ENCODE results near the gene WDFY2. TPM values are rescaled to one million over a fixed set of nuclear protein-coding genes. Genes with fewer than 3 reads are reported as not detected.
A peak's percentile ranks its signal among the peaks of the same experiment; 100 is the strongest.

The WDFY2 gene
- total RNA-seq, 1 experiment from 2014 or later, result 45.5 TPM

DNA sequence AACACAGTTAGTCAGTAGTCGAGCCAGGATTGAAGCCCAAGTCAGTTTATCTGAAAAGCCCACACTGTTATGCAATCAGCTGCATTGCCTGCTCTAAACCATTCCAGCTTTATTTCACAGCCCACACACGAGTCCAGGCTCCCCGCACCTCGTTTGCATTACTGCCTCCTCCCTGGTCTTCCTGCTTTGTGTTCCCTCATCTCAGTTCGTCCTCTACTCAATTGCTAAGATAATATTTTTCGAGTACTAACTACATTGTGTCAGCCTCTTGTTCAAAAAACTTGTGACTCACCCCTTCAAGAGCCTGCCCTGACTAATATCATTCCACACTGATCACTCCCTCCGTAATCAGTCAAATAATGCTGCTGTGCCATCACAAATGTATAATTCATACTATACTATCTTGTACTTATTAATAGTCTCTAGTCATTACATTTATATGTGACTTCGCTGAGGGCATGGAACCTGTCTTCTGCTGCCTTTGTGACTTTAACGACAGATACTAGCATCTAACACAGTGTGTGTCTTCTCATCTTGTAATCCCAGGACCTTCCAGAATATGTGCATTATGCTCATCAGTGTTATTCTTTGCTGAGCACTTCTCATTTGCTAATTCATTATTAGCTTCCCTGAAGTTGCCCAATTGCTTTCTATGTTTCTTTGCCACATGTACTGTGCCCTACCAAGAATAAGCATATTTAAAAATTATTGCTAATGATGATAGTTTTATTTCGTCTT lies 26.2 kb upstream of the WDFY2 start:
- Histone ChIP-seq H3K36me3 (ENCODE audit: insufficient read depth, low read length, poor library complexity, severe bottlenecking) (no peaks in the 10 kb centered on the region), H3K9me3 (ENCODE audit: low read depth, low read length, poor library complexity, severe bottlenecking) (no peaks in the 10 kb centered on the region), H3K27me3 (replicated peaks; ENCODE audit: insufficient read depth, low read depth, low read length, poor library complexity) (no peaks in the 10 kb centered on the region), H3K4me3 (ENCODE audit: low read depth, low read length, poor library complexity, severe bottlenecking) (no peak overlapping the region), H3K4me1 (ENCODE audit: insufficient read depth, low read length, poor library complexity, severe bottlenecking) (peaks cover 7% of the 10 kb centered on the region), H3K27ac (ENCODE audit: low read depth, low read length, poor library complexity, severe bottlenecking) (no peak overlapping the region)
- no peak for TF ChIP-seq CTCF (conservative IDR thresholded peaks at IDR 0.05; ENCODE audit: low read depth, low read length)
- no peak for TF ChIP-seq EZH2 (IDR thresholded peaks at IDR 0.05; ENCODE audit: borderline replicate concordance, low read depth, low read length, poor library complexity, severe bottlenecking)
- no TSS peak for BruUV-seq (replicated peaks)
- CTCF ChIA-PET, result no interaction called here
- POLR2A ChIA-PET (ENCODE audit: low non-redundant PET), result no interaction called here
- intact Hi-C loops (cut with micrococcal nuclease; ENCODE audit: unreplicated experiment), result no loop called here
- DNase-seq (ENCODE audit: low spot score), result peak; percentile 37

GRCh38 chr13:51559946-51560735 lies 24.1 kb upstream of the WDFY2 start:
- no peak for TF ChIP-seq EZH2 (IDR thresholded peaks at IDR 0.05; ENCODE audit: borderline replicate concordance, low read depth, low read length, poor library complexity, severe bottlenecking)
- TF ChIP-seq CTCF (conservative IDR thresholded peaks at IDR 0.05; ENCODE audit: low read depth, low read length), result no peak
- BruUV-seq (replicated peaks), result no TSS peak
- CTCF ChIA-PET, result no interaction called here
- DNase-seq (ENCODE audit: low spot score), result no peak
- POLR2A ChIA-PET (ENCODE audit: low non-redundant PET), result no interaction called here
- Histone ChIP-seq H3K27me3 (replicated peaks; ENCODE audit: insufficient read depth, low read depth, low read length, poor library complexity) (no peaks in the 10 kb centered on the region), H3K4me1 (ENCODE audit: insufficient read depth, low read length, poor library complexity, severe bottlenecking) (peaks cover 7% of the 10 kb centered on the region), H3K9me3 (ENCODE audit: low read depth, low read length, poor library complexity, severe bottlenecking) (no peaks in the 10 kb centered on the region), H3K4me3 (ENCODE audit: low read depth, low read length, poor library complexity, severe bottlenecking) (no peak overlapping the region), H3K27ac (ENCODE audit: low read depth, low read length, poor library complexity, severe bottlenecking) (no peak overlapping the region), H3K36me3 (ENCODE audit: insufficient read depth, low read length, poor library complexity, severe bottlenecking) (no peaks in the 10 kb centered on the region)
- intact Hi-C loops (cut with micrococcal nuclease; ENCODE audit: unreplicated experiment), result no loop called here

- Histone ChIP-seq H3K9me3 (ENCODE audit: low read depth, low read length, poor library complexity, severe bottlenecking) (no peaks in the 10 kb centered on the region), H3K27ac (ENCODE audit: low read depth, low read length, poor library complexity, severe bottlenecking) (no peak overlapping the region), H3K36me3 (ENCODE audit: insufficient read depth, low read length, poor library complexity, severe bottlenecking) (no peaks in the 10 kb centered on the region), H3K27me3 (replicated peaks; ENCODE audit: insufficient read depth, low read depth, low read length, poor library complexity) (no peaks in the 10 kb centered on the region), H3K4me1 (ENCODE audit: insufficient read depth, low read length, poor library complexity, severe bottlenecking) (peaks cover 7% of the 10 kb centered on the region), H3K4me3 (ENCODE audit: low read depth, low read length, poor library complexity, severe bottlenecking) (no peak overlapping the region)
- TF ChIP-seq EZH2 (IDR thresholded peaks at IDR 0.05; ENCODE audit: borderline replicate concordance, low read depth, low read length, poor library complexity, severe bottlenecking) (no peak), CTCF (conservative IDR thresholded peaks at IDR 0.05; ENCODE audit: low read depth, low read length) (no peak)
- intact Hi-C loops (cut with micrococcal nuclease; ENCODE audit: unreplicated experiment), result no loop called here
- POLR2A ChIA-PET (ENCODE audit: low non-redundant PET), result no interaction called here
- BruUV-seq (replicated peaks), result no TSS peak
- DNase-seq (ENCODE audit: low spot score), result no peak
- CTCF ChIA-PET, result no interaction called here
These were observed 22.1 kb upstream of the WDFY2 start for GRCh38 chr13:51562011-51562671.
